ENCODE data around the gene MAP7.

The MAP7 gene

DNA sequence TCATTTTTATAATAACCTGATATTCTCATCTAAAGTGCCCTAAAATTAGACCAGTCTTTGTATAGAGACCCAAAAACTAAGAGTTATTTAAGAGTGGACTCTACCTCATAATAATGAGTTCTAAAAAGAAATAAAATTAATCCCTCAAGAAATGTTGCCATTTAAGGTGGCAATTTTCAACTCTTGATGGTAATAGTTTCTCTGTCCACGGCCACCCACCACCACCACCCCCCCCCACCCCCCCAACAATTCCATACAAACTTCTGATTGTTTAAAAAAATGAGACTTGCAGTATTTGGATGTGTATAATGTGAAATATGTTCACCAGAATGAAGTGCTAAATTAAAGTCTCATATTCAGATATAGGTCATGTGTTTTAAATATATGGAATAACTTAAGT is 2.4 kb downstream of the MAP7 start:
- H3K27ac ChIP-seq (ENCODE audit: low read length) = no peak overlapping the region
- peaks cover 6% of the 10 kb centered on the region; the same call in 1 of the 2 replicates for H3F3A ChIP-seq (ENCODE audit: insufficient read depth, low read length)
- no peaks in the 10 kb centered on the region for H3K9me3 ChIP-seq (replicated peaks; ENCODE audit: insufficient read depth, low read length)
- no peak overlapping the region for H3K4me3 ChIP-seq (ENCODE audit: low read length)
- no peak overlapping the region for H3K9ac ChIP-seq (ENCODE audit: low read length)
- TF ChIP-seq EZH2phosphoT487 (IDR thresholded peaks at IDR 0.05; ENCODE audit: low read length) (no peak), EZH2 (optimal IDR thresholded peaks at IDR 0.05; ENCODE audit: low read depth, low read length) (no peak)
- TF ChIP-seq, protein P1, sequence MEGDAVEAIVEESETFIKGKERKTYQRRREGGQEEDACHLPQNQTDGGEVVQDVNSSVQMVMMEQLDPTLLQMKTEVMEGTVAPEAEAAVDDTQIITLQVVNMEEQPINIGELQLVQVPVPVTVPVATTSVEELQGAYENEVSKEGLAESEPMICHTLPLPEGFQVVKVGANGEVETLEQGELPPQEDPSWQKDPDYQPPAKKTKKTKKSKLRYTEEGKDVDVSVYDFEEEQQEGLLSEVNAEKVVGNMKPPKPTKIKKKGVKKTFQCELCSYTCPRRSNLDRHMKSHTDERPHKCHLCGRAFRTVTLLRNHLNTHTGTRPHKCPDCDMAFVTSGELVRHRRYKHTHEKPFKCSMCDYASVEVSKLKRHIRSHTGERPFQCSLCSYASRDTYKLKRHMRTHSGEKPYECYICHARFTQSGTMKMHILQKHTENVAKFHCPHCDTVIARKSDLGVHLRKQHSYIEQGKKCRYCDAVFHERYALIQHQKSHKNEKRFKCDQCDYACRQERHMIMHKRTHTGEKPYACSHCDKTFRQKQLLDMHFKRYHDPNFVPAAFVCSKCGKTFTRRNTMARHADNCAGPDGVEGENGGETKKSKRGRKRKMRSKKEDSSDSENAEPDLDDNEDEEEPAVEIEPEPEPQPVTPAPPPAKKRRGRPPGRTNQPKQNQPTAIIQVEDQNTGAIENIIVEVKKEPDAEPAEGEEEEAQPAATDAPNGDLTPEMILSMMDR (IDR thresholded peaks at IDR 0.05; ENCODE audit: low read length) = no peak
- no peaks in the 10 kb centered on the region for H3K36me3 ChIP-seq (replicated peaks; ENCODE audit: insufficient read depth, low read length)
- no peaks in the 10 kb centered on the region for H3K27me3 ChIP-seq (replicated peaks; ENCODE audit: insufficient read depth, low read length)
- H3K79me2 ChIP-seq (ENCODE audit: low read length) = peaks cover 7% of the 10 kb centered on the region; the same call in 1 of the 2 replicates
- H4K20me1 ChIP-seq (ENCODE audit: insufficient read depth, low read length) = no peaks in the 10 kb centered on the region
- H3K9me2 ChIP-seq (replicated peaks; ENCODE audit: insufficient read depth, low read length) = no peaks in the 10 kb centered on the region
- no peak overlapping the region for H3K4me2 ChIP-seq (ENCODE audit: low read depth, low read length)
- no peak for DNase-seq
- no peak overlapping the region for H2AFZ ChIP-seq (ENCODE audit: low read length)
- H3K4me1 ChIP-seq (ENCODE audit: low read length) = 0 out of 2 replicates have a peak, but pooled peaks cover 7% of the 10 kb centered on the region

- Histone ChIP-seq H4K20me1 (ENCODE audit: insufficient read depth, low read length) (no peaks in the 10 kb centered on the region), H3K9ac (ENCODE audit: low read length) (no peak overlapping the region), H3K79me2 (ENCODE audit: low read length) (peaks cover 7% of the 10 kb centered on the region; the same call in 1 of the 2 replicates), H3K36me3 (replicated peaks; ENCODE audit: insufficient read depth, low read length) (no peaks in the 10 kb centered on the region), H3K9me3 (replicated peaks; ENCODE audit: insufficient read depth, low read length) (no peaks in the 10 kb centered on the region), H3K27ac (ENCODE audit: low read length) (no peak overlapping the region), H2AFZ (ENCODE audit: low read length) (no peak overlapping the region), H3K4me1 (ENCODE audit: low read length) (0 out of 2 replicates have a peak, but pooled peaks cover 7% of the 10 kb centered on the region), H3F3A (ENCODE audit: insufficient read depth, low read length) (peaks cover 6% of the 10 kb centered on the region; the same call in 1 of the 2 replicates), H3K9me2 (replicated peaks; ENCODE audit: insufficient read depth, low read length) (no peaks in the 10 kb centered on the region), H3K27me3 (replicated peaks; ENCODE audit: insufficient read depth, low read length) (no peaks in the 10 kb centered on the region), H3K4me2 (ENCODE audit: low read depth, low read length) (no peak overlapping the region), H3K4me3 (ENCODE audit: low read length) (no peak overlapping the region)
- no peak for TF ChIP-seq EZH2 (optimal IDR thresholded peaks at IDR 0.05; ENCODE audit: low read depth, low read length)
- TF ChIP-seq, protein P1 (IDR thresholded peaks at IDR 0.05; ENCODE audit: low read length) = peak; percentile 47
- TF ChIP-seq EZH2phosphoT487 (IDR thresholded peaks at IDR 0.05; ENCODE audit: low read length) = no peak
- peak; percentile 34 for DNase-seq
These were observed 2.9 kb downstream of the MAP7 start for GRCh38 chr6:136547336-136547735.

DNA sequence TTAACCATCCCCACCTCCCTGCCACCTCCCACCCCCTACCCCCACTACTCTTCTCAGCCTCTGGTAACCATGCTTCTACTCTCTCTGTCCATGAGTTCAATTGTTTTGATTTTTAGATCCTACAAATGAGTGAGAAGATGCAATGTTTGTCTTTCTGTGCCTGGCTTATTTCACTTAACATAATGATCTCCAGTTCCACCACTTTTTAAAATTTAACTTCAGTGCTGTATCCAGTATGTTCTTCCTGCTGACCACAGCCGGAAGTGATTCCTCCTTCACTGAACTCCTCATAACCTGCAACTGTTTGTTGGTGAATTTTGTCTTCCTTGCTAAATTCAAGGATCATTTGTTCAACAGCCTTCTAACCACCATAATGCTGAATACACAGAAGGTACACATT is 3.9 kb downstream of the MAP7 start:
- Histone ChIP-seq H3K27ac (ENCODE audit: low read length) (no peak overlapping the region), H3K79me2 (ENCODE audit: low read length) (peaks cover 7% of the 10 kb centered on the region; the same call in 1 of the 2 replicates), H2AFZ (ENCODE audit: low read length) (no peak overlapping the region), H3K9ac (ENCODE audit: low read length) (no peak overlapping the region), H3K4me3 (ENCODE audit: low read length) (no peak overlapping the region), H3K36me3 (replicated peaks; ENCODE audit: insufficient read depth, low read length) (no peaks in the 10 kb centered on the region), H3K9me3 (replicated peaks; ENCODE audit: insufficient read depth, low read length) (no peaks in the 10 kb centered on the region), H4K20me1 (ENCODE audit: insufficient read depth, low read length) (no peaks in the 10 kb centered on the region), H3K4me1 (ENCODE audit: low read length) (0 out of 2 replicates have a peak, but pooled peaks cover 7% of the 10 kb centered on the region), H3F3A (ENCODE audit: insufficient read depth, low read length) (peaks cover 6% of the 10 kb centered on the region; the same call in 1 of the 2 replicates), H3K4me2 (ENCODE audit: low read depth, low read length) (no peak overlapping the region), H3K9me2 (replicated peaks; ENCODE audit: insufficient read depth, low read length) (no peaks in the 10 kb centered on the region), H3K27me3 (replicated peaks; ENCODE audit: insufficient read depth, low read length) (no peaks in the 10 kb centered on the region)
- no peak for DNase-seq
- TF ChIP-seq EZH2phosphoT487 (IDR thresholded peaks at IDR 0.05; ENCODE audit: low read length) (no peak), EZH2 (optimal IDR thresholded peaks at IDR 0.05; ENCODE audit: low read depth, low read length) (no peak)
- TF ChIP-seq, protein P1 (IDR thresholded peaks at IDR 0.05; ENCODE audit: low read length) = no peak

All from MM.1S (cell line).